Medulla oblongata (tissue), 1 donor: ENCODE results near the gene CYB5RL.
"Not testable (repeated sequence)": the region's sequence is repeated elsewhere in the genome, so short reads cannot be mapped to it uniquely, and the experiment has no call there.

Experiments
- DNase-seq: peaks from one replicate; pipeline ENCODE4 v3.0.0-alpha.2; 2015; ENCODE audit errors: extremely low spot score

CYB5RL gene

GRCh38 chr1:54199765-54200518, at the start of gene CYB5RL, which contains the start of gene MRPL37:
CYB5RL (minus strand) TSS chr1:54200030; CDS start chr1:54195616, 4,414 bp downstream.
MRPL37 (plus strand) TSS chr1:54200167; CDS start chr1:54200244, 77 bp downstream.
- peak; percentile 96 for DNase-seq

- DNase-seq = no peak
Measured at GRCh38 chr1:54248966-54249365, 49.1 kb upstream of the CYB5RL start.

GRCh38 chr1:54247863-54248515, 48.2 kb upstream of the CYB5RL start:
- no peak for DNase-seq

DNA sequence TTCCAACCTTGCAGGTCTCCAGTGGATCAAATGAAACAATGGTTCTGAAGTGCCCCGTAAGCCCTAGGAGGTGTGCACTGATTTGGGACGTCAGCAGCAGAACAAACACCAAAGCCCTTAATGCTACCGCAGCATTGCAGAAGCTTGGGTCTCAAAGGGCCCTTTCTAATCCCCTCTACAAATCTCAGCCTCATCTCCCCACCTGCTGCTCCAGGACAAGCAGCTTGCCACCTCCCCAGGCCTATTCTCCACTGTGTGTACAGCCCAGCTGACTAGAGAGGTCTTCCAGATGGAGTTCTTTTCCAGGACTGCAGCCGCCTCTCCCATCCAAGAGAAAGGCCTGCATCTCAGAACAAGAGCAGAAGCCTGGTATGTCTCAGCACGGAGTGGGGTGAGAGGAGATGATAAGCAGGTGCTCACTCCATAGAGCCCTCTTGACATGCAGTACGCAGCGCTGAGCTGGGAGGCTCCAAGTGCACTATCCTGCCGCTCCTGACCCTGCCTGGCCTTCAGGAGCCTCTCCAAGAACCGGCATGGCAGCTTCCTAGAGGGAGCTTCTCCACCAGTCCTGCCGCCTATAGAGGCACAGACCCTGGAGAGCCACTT, 46.4 kb upstream of the CYB5RL start:
- DNase-seq = no peak

DNA sequence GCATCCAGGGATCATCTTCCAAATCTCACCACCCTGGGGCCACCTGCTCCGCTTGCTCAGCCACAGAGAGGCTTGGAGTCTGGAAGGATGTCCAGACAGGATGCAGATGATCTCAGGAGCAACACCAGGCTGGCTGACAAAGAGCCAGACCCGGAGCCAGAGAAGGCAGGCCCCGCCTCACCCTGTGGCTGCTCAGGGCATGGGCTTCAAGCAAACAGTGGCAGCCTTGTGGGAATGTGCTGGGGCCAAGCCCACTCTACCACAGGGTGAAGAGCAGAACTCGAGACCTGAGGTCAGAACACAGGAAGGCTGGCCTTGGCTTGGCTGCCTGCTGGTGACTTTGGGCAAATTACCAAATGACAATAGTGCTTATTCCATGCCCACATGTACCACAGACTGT, 45.7 kb upstream of the CYB5RL start:
- DNase-seq = no peak

DNA sequence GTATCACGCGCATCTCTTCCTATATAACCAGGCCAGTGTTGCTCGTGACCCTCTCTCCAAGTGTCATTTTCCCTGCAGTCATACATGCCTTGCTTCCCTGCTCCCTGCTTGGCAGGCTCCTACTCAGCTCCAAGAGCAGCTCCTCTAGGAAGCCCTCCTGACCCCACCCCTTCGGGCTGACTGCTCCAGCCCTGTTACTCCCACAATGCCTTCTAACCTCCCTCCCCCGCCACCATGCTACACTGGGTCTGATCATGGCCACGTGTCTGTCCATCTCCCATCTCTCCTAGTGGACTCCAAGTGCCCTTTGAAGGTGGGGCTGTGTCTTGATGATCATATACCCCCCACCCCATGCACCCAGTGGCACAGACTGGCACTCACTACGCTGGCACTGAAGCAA, 44.8 kb upstream of the CYB5RL start:
- DNase-seq = no peak

GRCh38 chr1:54243022-54243421, 43.2 kb upstream of the CYB5RL start:
- no peak for DNase-seq

DNA sequence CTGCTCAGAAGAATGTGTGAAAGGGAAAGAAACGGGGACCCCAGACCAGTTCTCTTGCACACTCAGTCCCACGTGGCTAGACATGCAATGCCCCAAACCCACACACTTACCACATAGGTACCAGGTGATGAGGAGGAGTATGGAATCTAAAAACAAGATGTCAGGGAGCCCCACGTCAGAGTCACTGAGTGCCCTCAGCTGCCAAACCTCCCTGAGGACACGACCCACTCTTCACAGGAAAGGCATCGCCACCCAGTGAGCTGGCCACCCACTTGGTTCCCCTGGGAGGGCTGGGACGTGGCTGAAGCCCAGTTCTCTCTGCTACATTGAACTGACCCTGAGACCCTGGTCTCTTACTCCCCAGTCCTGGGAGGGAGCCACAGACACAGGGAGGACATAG, 41.5 kb upstream of the CYB5RL start:
- no peak for DNase-seq

DNA sequence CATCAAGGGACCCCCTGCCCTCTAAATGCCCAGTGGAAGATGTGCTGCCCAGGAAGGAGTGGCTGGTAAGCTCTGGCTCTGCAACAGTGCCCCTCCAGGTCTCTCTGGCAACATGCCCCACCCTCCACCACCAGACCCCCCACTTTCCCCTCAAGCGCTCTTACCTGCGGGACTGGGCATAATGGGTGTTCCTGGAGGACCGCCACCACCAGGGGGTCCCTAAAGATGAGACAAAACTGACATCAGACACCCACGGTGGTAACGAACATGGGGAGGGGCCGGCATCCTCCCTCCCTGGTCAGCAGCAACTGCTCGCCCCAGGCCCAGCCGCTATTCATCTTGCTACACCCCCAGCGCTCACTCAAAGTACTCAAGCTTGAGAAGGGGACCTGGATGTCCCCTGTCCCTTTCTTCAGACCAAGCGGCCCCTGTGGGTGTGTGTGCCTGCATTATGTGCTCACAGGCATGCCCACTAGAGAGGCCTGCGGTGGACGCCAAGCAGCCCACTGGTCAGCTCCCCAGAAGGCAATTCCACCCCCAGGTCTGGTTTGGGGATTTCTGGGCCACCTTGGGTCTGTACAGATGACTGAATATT, 41.0 kb upstream of the CYB5RL start:
- DNase-seq = no peak

- peak; percentile 51 for DNase-seq
Measured at GRCh38 chr1:54239631-54240031, 39.8 kb upstream of the CYB5RL start.

DNA sequence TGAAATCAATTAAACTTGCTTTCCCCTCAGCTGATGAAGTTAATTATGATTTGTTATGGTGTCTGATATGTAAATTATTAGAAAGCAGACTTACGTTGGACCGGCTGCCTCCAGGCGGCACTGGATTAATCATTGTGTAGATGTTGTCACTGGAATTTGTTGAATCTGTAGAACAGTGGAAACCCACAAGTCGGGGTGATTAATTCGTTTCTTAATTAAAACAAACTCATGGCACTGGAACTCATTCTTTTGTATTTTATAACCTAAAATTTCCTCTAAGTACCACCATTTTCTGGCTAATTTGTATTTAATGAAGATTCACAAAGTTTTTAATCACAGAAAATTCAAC, 39.2 kb upstream of the CYB5RL start:
- no peak for DNase-seq

GRCh38 chr1:54238353-54239034, 38.7 kb upstream of the CYB5RL start:
- DNase-seq = no peak

GRCh38 chr1:54237586-54237985, 37.8 kb upstream of the CYB5RL start:
- no peak for DNase-seq

GRCh38 chr1:54234284-54234683, 34.5 kb upstream of the CYB5RL start:
- no peak for DNase-seq

DNA sequence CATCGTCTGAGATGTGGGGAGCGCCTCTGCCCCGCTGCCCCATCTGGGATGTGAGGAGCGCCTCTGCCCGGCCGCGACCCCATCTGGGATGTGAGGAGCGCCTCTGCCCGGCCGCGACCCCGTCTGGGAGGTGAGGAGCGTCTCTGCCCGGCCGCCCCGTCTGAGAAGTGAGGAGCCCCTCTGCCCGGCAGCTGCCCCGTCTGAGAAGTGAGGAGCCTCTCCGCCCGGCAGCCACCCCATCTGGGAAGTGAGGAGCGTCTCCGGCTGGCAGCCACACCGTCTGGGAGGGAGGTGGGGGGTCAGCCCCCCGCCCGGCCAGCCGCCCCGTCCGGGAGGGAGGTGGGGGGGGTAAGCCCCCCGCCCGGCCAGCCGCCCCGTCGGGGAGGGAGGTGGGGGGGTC, 33.4 kb upstream of the CYB5RL start:
- not testable (repeated sequence) for DNase-seq

- no peak for DNase-seq
Measured at GRCh38 chr1:54230507-54231339, 30.9 kb upstream of the CYB5RL start.

GRCh38 chr1:54229281-54229891, 29.6 kb upstream of the CYB5RL start:
- DNase-seq = no peak

DNA sequence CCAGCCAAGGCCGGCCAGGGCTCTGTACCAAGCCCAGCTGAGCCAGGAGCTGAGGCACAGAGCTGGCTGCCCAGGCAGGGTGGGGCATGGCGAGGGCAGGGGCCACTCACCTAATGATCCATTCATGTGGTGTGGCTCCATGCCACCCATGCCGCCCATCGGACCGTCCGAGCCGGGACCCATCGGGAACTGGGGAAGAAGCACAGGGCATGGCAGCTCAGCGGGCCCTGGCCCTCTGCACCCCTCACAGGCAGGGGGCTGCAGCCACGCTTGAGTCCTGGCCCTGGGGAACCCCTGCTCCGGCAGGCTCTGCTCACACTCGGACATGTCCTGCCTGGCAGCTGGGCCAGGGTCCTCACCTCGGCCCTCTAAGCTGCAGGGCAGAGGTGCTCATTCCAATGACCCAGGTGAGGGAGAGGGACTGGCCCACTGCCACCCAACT, 28.8 kb upstream of the CYB5RL start:
- DNase-seq = no peak

- DNase-seq = no peak
Measured at GRCh38 chr1:54227891-54228310, 28.1 kb upstream of the CYB5RL start.

DNA sequence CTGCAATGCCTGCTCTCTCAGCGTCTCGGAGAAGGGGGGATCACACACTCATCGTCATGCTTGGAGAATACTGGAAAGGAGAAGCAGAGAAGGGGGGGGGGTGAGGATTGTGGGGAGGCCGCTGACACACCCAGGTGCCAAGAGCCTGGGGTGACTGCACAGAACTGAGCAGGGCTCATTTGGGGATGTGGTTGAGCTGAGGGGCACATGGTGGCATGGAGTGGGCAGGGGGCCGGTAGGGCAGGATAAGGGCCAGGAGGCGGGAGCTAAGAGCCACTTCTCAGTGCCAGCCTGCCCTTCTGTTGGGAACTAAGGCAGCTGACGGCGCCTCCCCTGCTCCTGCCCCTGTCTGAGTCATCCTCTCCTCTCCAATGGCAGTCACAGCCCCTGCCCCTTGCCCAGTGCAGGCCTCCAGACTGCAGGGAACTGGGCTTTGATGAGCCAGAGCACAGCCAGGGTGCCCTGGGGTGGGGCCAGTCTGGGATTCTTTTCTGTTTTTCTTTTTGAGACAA, 27.3 kb upstream of the CYB5RL start:
- peak; percentile 58 for DNase-seq
